CD14-positive monocyte (primary cell): Measurements from ENCODE around the gene CTNNA2. TPM values are rescaled to one million over a fixed set of nuclear protein-coding genes. Genes with fewer than 3 reads are reported as not detected.

Experiments used
- DNase-seq, 3 donors: peaks; one replicate each; pipeline ENCODE4 v3.0.0-alpha.2; 2011 to 2022
- H2AFZ ChIP-seq: 2 replicates; pipeline ENCODE4 v1.6.0; 2012; ENCODE audit warnings: mild to moderate bottlenecking, low read depth, low read length, inconsistent platforms; ENCODE audit not compliant: insufficient read depth, poor library complexity, severe bottlenecking
- H3K27ac ChIP-seq, 2 donors: 1 replicate in 1 of 2; 2 replicates in 1 of 2; pipeline ENCODE4 v1.5.1; 2012 to 2013; ENCODE audit warnings: low read length in 2 of 2, control low read depth in 1 of 2, inconsistent platforms in 1 of 2, low read depth in 1 of 2, mild to moderate bottlenecking in 1 of 2
- H3K27me3 ChIP-seq, 2 donors: one replicate each; pipeline versions ENCODE4 v1.6.0 to v1.6.1; 2011 to 2013; ENCODE audit warnings: low read length in 2 of 2; ENCODE audit not compliant: control insufficient read depth in 2 of 2, insufficient read depth in 2 of 2
- H3K36me3 ChIP-seq, 2 donors: replicated peaks in 1 of 2; 1 replicate in 1 of 2; 2 replicates in 1 of 2; pipeline versions ENCODE4 v1.5.1 to v1.6.1; 2012 to 2013; ENCODE audit warnings: low read length in 2 of 2, control low read depth in 1 of 2, inconsistent platforms in 1 of 2, mild to moderate bottlenecking in 1 of 2; ENCODE audit not compliant: insufficient read depth in 2 of 2, control insufficient read depth in 1 of 2
- H3K4me1 ChIP-seq, 2 donors: 1 replicate in 1 of 2; 2 replicates in 1 of 2; pipeline versions ENCODE4 v1.5.1 to v1.6.1; 2012 to 2013; ENCODE audit warnings: low read length in 2 of 2, control low read depth in 1 of 2, inconsistent platforms in 1 of 2, mild to moderate bottlenecking in 1 of 2, moderate library complexity in 1 of 2; ENCODE audit not compliant: insufficient read depth in 2 of 2, control insufficient read depth in 1 of 2
- H3K4me2 ChIP-seq: replicated peaks from 2 replicates; pipeline ENCODE3; 2012; ENCODE audit warnings: low read length, moderate library complexity, mild to moderate bottlenecking; ENCODE audit not compliant: poor library complexity, severe bottlenecking; ENCODE audit errors: extremely low read depth
- H3K4me3 ChIP-seq, 3 experiments: fragments of 200-600 bp in 1 of 3; sonication (generic) in 1 of 3; replicated peaks in 1 of 3; 1 replicate in 2 of 3; 2 replicates in 1 of 3; pipeline ENCODE4 v1.5.1; 2011 to 2013; ENCODE audit warnings: low read length in 3 of 3, mild to moderate bottlenecking in 3 of 3, control low read depth in 2 of 3, low read depth in 2 of 3, inconsistent platforms in 1 of 3, moderate library complexity in 1 of 3
- H3K79me2 ChIP-seq: 2 replicates; pipeline ENCODE4 v1.6.0; 2012; ENCODE audit warnings: mild to moderate bottlenecking, control low read depth, inconsistent platforms, low read length, moderate library complexity; ENCODE audit not compliant: insufficient read depth
- H3K9ac ChIP-seq: 2 replicates; pipeline ENCODE4 v1.6.0; 2017; ENCODE audit warnings: low read length, mild to moderate bottlenecking; ENCODE audit not compliant: insufficient read depth, poor library complexity, severe bottlenecking
- H3K9me3 ChIP-seq, 2 donors: replicated peaks in 1 of 2; 1 replicate in 1 of 2; 2 replicates in 1 of 2; pipeline versions ENCODE4 v1.5.1 to v1.6.1; 2012 to 2013; ENCODE audit warnings: low read length in 2 of 2, control low read depth in 1 of 2; ENCODE audit not compliant: control insufficient read depth in 1 of 2, insufficient read depth in 1 of 2
- H4K20me1 ChIP-seq: 2 replicates; pipeline ENCODE4 v1.6.0; 2012; ENCODE audit warnings: mild to moderate bottlenecking, low read length, control low read depth, moderate library complexity; ENCODE audit not compliant: insufficient read depth
- H3K27ac Mint-ChIP-seq, 7 donors: one replicate each; pipeline ENCODE4 v1.8.0; 2020; ENCODE audit warnings: mild to moderate bottlenecking in 7 of 7, mixed read lengths in 7 of 7, moderate library complexity in 6 of 7, inconsistent platforms in 2 of 7
- H3K27me3 Mint-ChIP-seq, 3 donors: one replicate each; pipeline ENCODE4 v1.8.0; 2021 to 2022; ENCODE audit warnings: low read depth in 3 of 3, mild to moderate bottlenecking in 3 of 3, mixed read lengths in 3 of 3, moderate library complexity in 3 of 3, inconsistent platforms in 1 of 3
- H3K36me3 Mint-ChIP-seq, 2 donors: one replicate each; pipeline ENCODE4 v1.8.0; 2020; ENCODE audit warnings: mixed read lengths in 2 of 2, inconsistent platforms in 1 of 2, mild to moderate bottlenecking in 1 of 2
- H3K4me1 Mint-ChIP-seq: one replicate; pipeline ENCODE4 v1.8.0; 2020; ENCODE audit warnings: mild to moderate bottlenecking, mixed read lengths
- H3K4me3 Mint-ChIP-seq, 2 donors: one replicate each; pipeline ENCODE4 v1.8.0; 2020; ENCODE audit warnings: mild to moderate bottlenecking in 2 of 2, mixed read lengths in 2 of 2, moderate library complexity in 1 of 2
- H3K9me3 Mint-ChIP-seq, 7 donors: one replicate each; pipeline ENCODE4 v1.8.0; 2020 to 2022; ENCODE audit warnings: mixed read lengths in 7 of 7, mild to moderate bottlenecking in 6 of 7, moderate library complexity in 6 of 7, inconsistent platforms in 2 of 7
- WGBS: methylation state at CpG from one replicate; pipeline ENCODE4 v1.1.5; 2013; ENCODE audit warnings: missing lambda C conversion rate; ENCODE audit not compliant: insufficient coverage; 5-methylcytosine and 5-hydroxymethylcytosine counted together
- intact Hi-C, 2 donors: fragments of 100-400 bp; cut with micrococcal nuclease; formaldehyde crosslinking; loops; one replicate each; pipeline versions ENCODE4 v1.15.0 to v1.15.1; 2023
- polyA plus RNA-seq, 3 donors: library from polyadenylated mRNA; depleted of rRNA in 1 of 3; unstranded in 2 of 3; stranded (reverse) in 1 of 3; fragments of 300-500 nt in 2 of 3; fragments of >200 nt in 1 of 3; fragmentation: Illumina TruSeq in 2 of 3; gene quantifications; 1 replicate in 2 of 3; 2 replicates in 1 of 3; pipeline ENCODE4 v1.2.3, GENCODE V29; 2012 to 2021
- TF ChIP-seq, protein P1 (sequence below): fragments of 200-600 bp; IDR thresholded peaks from one replicate; pipeline ENCODE4 v1.8.0; 2022; ENCODE audit warnings: antibody characterized with exemption, mild to moderate bottlenecking

The CTNNA2 gene
- polyA plus RNA-seq, 3 donors = not detected

DNA sequence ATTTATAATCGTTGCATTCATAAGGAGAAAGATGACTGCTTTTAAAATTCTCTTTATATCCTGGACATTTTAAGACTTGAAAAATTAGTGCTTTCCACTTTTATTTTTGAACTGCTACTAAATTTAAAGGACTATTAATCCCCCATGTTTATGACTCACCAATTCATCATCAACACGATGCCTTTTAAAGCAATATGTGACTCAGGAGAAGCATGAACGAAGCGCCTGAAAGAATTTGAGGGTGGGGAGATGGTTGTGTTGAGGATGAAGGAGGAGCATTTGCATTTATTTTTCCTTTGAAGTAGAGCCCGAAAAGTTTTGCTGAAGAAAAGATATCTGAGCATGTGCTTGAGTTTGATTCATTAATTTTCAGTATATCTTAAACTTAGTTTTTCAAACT lies 983.9 kb downstream of the CTNNA2 start:
- Histone ChIP-seq H3K9ac (no peak overlapping the region), H4K20me1 (no peaks in the 10 kb centered on the region), H3K4me3 (no peak overlapping the region), H3K79me2 (no peaks in the 10 kb centered on the region), H3K4me1 (no peaks in the 10 kb centered on the region), H3K4me2 (no peak overlapping the region), H3K27ac (no peak overlapping the region), H3K9me3 (no peaks in the 10 kb centered on the region), H3K36me3 (no peaks in the 10 kb centered on the region), H3K27me3 (no peaks in the 10 kb centered on the region), H2AFZ (no peak overlapping the region)
- TF ChIP-seq, protein P1, sequence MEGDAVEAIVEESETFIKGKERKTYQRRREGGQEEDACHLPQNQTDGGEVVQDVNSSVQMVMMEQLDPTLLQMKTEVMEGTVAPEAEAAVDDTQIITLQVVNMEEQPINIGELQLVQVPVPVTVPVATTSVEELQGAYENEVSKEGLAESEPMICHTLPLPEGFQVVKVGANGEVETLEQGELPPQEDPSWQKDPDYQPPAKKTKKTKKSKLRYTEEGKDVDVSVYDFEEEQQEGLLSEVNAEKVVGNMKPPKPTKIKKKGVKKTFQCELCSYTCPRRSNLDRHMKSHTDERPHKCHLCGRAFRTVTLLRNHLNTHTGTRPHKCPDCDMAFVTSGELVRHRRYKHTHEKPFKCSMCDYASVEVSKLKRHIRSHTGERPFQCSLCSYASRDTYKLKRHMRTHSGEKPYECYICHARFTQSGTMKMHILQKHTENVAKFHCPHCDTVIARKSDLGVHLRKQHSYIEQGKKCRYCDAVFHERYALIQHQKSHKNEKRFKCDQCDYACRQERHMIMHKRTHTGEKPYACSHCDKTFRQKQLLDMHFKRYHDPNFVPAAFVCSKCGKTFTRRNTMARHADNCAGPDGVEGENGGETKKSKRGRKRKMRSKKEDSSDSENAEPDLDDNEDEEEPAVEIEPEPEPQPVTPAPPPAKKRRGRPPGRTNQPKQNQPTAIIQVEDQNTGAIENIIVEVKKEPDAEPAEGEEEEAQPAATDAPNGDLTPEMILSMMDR = no peak
- peaks cover 0 to 2% (median 0%) of the 10 kb centered on the region in 3 donors for H3K27me3 Mint-ChIP-seq
- no peaks in the 10 kb centered on the region for H3K4me1 Mint-ChIP-seq
- no peak overlapping the region for H3K27ac Mint-ChIP-seq
- no peaks in the 10 kb centered on the region for H3K36me3 Mint-ChIP-seq
- H3K9me3 Mint-ChIP-seq = peaks cover 0 to 6% (median 2%) of the 10 kb centered on the region in 7 donors
- no CpG with 5 or more reads among the region's 5 CpGs for WGBS
- intact Hi-C loops = no loop called here
- no peak overlapping the region for H3K4me3 Mint-ChIP-seq
- DNase-seq = no peak

DNA sequence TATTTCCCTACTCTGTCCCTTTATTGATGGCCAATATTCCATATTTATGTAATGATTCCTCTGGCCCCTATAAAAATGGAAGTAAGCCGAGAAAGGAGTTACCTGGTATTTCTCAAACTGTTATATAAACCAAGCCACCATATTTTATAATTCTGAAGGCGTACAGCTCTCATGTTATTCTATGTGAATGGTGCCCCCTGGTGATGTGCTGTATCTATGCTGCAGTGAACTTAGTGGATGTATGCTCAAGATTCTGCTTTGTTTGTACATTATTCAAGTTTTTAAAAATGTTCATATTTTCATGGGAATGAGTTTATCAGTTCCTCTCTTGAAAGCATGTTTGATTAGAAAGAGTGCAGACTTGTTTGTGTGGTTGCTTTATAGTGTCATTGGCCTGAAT lies 986.2 kb downstream of the CTNNA2 start:
- Histone ChIP-seq H3K36me3 (no peaks in the 10 kb centered on the region), H2AFZ (no peak overlapping the region), H4K20me1 (no peaks in the 10 kb centered on the region), H3K79me2 (no peaks in the 10 kb centered on the region), H3K4me3 (no peak overlapping the region), H3K27me3 (no peaks in the 10 kb centered on the region), H3K4me2 (no peak overlapping the region), H3K27ac (no peak overlapping the region), H3K9me3 (no peaks in the 10 kb centered on the region), H3K9ac (no peak overlapping the region), H3K4me1 (no peaks in the 10 kb centered on the region)
- H3K9me3 Mint-ChIP-seq = peaks cover 0 to 3% (median 0%) of the 10 kb centered on the region in 7 donors
- no peaks in the 10 kb centered on the region for H3K36me3 Mint-ChIP-seq
- WGBS = no CpG with 5 or more reads among the region's 2 CpGs
- intact Hi-C loops = no loop called here
- H3K4me3 Mint-ChIP-seq = no peak overlapping the region
- peaks cover 0 to 2% (median 2%) of the 10 kb centered on the region in 3 donors for H3K27me3 Mint-ChIP-seq
- H3K27ac Mint-ChIP-seq = no peak overlapping the region
- no peaks in the 10 kb centered on the region for H3K4me1 Mint-ChIP-seq
- no peak for DNase-seq
- TF ChIP-seq, protein P1 = no peak
